GM18508 (cell line): ENCODE measurements around the gene HLTF.

Source experiments
- ATAC-seq: cut with Tn5 transposase; IDR thresholded peaks from one replicate; pipeline ENCODE4 v1.9.1; 2021; ENCODE audit warnings: moderate number of reproducible peaks; ENCODE audit not compliant: insufficient read depth, unreplicated experiment

HLTF gene

DNA sequence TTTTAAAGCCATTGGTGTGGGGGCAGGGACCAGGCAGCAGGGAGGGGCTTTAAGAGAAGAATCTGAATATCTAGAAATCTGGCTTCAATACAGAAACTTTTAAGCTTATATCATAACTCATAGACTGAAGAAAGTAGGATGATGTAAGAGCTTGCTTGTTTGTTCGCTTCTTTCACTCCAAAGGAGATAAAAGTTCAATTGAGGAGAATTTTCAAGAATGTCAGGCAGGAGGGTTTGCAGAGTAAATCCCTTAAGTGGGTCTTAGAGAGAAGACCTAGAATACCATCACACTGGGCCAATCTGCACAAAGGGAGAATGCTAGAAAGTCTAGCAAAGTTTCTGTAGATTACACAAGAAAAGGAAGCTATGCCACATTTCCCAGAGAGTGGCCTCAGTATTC lies 4.1 kb upstream of the HLTF start:
- no peak for ATAC-seq

- ATAC-seq: no peak
These were observed 3.1 kb upstream of the HLTF start for GRCh38 chr3:149089395-149089794.

- no peak for ATAC-seq
These were observed 875 bp upstream of the HLTF start for GRCh38 chr3:149087208-149087607.

- no peak for ATAC-seq
These were observed 503 bp downstream of the HLTF start for GRCh38 chr3:149085828-149086231.

- ATAC-seq: no peak
These were observed 4.6 kb downstream of the HLTF start for GRCh38 chr3:149081772-149082171.

DNA sequence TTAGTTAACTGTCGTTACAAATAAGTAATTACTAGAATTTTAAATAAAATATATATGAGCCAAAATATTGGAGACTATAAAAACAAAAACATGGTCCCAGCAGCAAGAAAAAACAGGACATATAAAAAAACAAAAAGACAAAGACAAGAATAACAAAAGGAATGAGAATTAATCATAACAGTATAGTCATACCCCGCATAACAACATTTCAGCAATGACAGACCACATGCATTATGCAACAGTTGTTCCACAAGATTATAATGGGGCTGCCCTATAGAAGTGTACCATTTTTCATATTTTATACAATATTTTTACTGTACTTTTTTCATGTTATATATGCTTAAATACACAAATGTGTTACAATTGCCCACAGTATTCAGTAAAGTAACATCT lies 5.6 kb downstream of the HLTF start:
- no peak for ATAC-seq

GRCh38 chr3:149080011-149080698 lies 6.2 kb downstream of the HLTF start:
- no peak for ATAC-seq

DNA sequence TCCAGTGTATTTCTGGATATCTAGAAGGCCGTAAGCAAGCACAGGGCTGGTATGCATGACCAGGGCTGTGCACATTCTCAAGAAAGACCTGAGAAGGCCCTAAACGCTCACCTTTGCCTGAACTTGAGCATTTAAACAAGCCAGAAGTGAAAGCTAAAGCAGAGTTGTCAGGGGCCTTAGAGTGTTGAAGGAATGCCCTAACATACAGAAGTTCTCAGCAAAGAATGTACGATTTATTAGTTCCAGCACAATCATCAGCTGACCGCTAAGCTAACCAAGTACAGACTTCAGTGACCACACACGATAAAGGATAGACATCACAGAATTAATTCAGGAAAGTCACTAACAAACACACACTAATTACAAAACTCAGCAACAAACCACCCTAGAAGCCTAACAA lies 8.7 kb downstream of the HLTF start:
- ATAC-seq: no peak

- ATAC-seq: no peak
These were observed 18.4 kb downstream of the HLTF start for GRCh38 chr3:149067883-149068282.

DNA sequence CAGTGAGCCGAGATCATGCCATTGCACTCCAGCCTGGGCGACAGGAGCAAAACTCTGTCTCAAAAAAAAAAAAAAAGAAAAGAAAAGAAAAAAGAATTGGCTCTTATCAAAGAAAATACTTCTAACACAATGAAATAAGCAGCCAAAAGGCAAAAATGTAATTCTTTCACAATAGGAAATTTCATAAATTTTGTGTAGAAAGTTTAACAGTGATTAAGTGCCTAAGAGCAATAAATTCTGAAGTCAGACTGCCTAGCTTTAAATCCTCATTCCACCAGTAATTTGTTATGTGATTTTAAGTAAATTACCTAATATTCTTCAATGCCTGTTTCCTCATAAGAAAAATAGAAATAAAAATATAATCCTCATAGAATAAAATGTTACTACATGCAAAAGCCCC lies 24.6 kb downstream of the HLTF start:
- ATAC-seq: no peak

DNA sequence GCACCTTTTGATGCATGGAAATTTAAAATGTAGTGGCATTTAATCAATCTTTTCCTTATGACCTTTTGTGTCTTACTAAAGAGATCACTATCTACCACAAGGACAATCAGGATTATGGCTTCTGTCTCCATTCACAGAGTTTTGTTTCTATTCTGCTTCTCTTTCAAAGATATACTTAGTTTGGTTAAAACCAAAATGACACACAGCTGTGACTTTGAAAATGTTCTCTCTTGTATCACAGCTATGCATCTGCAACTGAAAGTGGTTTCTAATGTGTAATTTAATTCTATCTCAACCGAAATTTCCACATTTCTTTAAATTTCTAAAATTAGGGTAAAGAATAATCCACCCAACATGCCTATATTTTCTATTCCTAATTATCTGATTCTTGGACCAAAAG lies 27.7 kb downstream of the HLTF start:
- no peak for ATAC-seq

DNA sequence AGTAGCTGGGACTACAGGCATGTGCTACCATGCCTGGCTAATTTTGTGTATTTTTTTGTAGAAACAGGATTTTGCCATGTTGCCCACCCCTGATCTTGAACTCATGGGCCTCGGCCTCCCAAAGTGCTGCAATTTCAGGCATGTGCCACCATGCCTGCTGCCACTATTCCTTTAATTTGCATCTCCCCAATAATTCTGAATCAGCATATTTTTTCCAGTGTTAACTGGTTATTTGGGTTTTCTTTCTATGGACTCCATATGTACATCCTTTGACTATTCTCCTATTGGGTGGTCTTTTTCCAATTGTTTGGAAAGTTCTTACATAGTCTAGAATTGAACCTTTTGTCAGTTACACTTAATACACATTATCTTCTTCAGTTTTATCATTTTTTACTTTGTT lies 28.1 kb downstream of the HLTF start:
- ATAC-seq: no peak

DNA sequence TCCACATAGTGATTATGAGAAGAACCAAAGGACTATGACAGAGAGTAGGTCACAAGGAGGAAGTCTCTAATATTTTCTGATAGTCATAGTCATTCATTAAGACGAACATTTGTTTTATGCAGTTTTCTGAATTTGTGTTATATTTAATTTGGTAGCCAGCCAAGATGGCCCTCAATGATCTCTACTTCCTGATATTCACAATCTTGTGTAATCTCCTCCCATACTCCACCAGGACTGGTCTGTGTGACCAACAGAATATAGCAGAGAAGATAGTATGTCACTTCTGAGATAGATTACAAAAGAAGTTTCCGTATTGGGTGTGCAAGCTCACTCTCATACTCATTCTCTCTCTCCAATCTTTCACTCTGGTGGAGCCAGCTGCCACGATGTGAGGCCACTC lies 30.8 kb downstream of the HLTF start:
- no peak for ATAC-seq

- no peak for ATAC-seq
These were observed 41.8 kb downstream of the HLTF start for GRCh38 chr3:149044339-149045083.

- no peak for ATAC-seq
These were observed 43.4 kb downstream of the HLTF start for GRCh38 chr3:149042789-149043386.

GRCh38 chr3:149038322-149038721 lies 48.0 kb downstream of the HLTF start:
- no peak for ATAC-seq

DNA sequence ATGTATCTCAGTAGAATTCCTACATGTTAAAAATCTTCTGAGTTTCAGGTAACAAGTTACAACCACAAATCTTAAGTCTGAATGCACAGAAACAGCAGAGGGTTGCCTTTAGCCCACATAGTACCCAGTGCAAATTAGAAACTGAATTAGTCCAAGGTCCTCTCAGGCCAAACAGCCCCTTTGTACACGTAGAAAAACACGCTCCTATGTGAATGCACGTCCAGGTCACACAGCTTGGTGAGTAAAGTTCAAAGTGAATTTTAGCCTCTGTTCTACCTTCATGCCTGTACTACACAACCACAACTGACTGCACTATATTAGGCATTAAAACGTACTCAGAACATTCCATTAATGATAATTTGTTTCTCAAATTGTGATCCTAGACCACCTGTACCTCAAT lies 48.6 kb downstream of the HLTF start:
- ATAC-seq: no peak

GRCh38 chr3:149031096-149031495 lies 55.2 kb downstream of the HLTF start:
- no peak for ATAC-seq

DNA sequence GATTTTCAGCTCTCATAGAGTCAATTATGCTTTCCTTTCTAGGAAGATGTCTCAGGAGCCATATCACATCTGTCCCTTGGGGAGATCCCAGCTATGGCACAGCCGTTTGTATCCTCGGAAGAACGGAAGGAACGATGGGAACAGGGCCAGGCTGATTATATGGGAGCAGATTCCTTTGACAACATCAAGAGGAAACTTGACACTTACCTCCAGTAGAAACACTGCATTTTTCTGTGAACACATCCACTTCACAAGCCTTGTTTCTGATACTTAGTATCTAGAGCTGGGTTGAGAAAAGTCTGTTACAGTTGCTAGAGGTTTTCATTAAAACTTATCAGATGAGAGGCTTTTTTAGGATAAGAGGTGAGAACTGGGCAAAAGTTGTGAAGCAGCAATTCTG lies 59.6 kb downstream of the HLTF start:
- no peak for ATAC-seq

GRCh38 chr3:149023951-149024350 lies 62.4 kb downstream of the HLTF start:
- ATAC-seq: no peak

DNA sequence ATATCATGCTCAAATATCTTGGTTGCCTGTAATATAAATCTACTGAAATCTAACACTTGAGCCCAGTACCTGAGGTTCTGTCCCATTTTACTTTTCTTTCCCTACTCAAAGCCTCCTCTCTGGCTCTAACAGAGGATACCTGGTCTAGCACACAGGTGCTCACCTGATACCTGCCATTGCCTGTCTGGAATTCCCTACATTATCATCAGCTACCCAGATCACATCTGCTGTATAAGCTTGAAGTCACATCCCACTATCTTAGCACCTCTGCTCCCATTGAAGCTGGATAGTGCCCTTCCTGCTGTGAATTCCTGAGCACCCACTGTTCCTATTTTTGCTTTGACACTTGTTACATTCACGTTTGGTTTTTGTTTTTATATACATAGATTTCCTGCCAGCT lies 64.5 kb downstream of the HLTF start:
- no peak for ATAC-seq

DNA sequence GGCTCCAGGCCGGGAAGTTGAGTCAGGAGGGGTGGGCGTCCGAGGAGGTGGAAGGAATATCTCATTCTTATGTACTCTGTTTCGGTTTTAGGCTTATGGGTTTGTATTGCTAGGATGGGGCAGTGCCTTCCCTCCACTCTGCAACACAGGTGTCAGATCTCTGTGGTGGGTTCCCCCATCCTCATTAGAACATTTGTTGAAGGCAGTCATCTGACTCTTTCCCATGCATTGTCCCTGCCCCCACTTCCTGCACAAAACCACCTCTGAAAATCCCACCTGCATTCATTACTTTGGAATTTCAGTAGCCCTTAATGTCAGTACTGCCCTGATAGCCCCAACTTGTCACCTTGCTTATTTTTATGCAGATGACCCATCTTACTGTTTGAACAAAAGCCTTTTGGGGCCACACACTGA lies 65.5 kb downstream of the HLTF start:
- ATAC-seq: no peak
